BJ (cell line): Measurements from ENCODE around the gene HLA-DOB. TPM values are rescaled to one million over a fixed set of nuclear protein-coding genes. Genes with fewer than 3 reads are reported as not detected.

ENCODE experiments used
- CTCF ChIA-PET: fragments of 350-600 bp; formaldehyde crosslinking; extraction: SDS; loops from one replicate; lab custom pipeline; 2021; ENCODE audit warnings: antibody characterized with exemption, inconsistent platforms; lab: Yijun Ruan, JAX
- POLR2A ChIA-PET: fragments of 300-600 bp; sonication (Branson Sonifier 250); formaldehyde crosslinking; extraction: SDS; loops from one replicate; lab custom pipeline; 2021; ENCODE audit warnings: antibody characterized with exemption; lab: Charles Lee
- DNase-seq: peaks from one replicate; pipeline ENCODE4 v3.0.0-alpha.2; 2011; ENCODE audit warnings: low read depth
- H3K27me3 ChIP-seq: 2 replicates; pipeline ENCODE4 v1.6.0; 2011; ENCODE audit warnings: low read length; ENCODE audit not compliant: control insufficient read depth, insufficient read depth
- H3K36me3 ChIP-seq: 2 replicates; pipeline ENCODE4 v1.5.1; 2011; ENCODE audit warnings: low read length; ENCODE audit not compliant: control insufficient read depth, insufficient read depth
- H3K4me3 ChIP-seq: 2 replicates; pipeline ENCODE4 v1.5.1; 2011; ENCODE audit warnings: low read depth, mild to moderate bottlenecking, control low read depth, low read length
- polyA plus RNA-seq: library from polyadenylated mRNA; depleted of rRNA; stranded (reverse); fragments of >200 nt; gene quantifications from 2 replicates; pipeline ENCODE4 v1.2.3, GENCODE V29; 2011; rRNA removed
- TF ChIP-seq, protein P1 (sequence below): IDR thresholded peaks from 2 replicates; pipeline ENCODE4 v1.5.1; 2011; ENCODE audit warnings: low read depth, mild to moderate bottlenecking, control low read depth, inconsistent platforms, low read length, moderate library complexity; ENCODE audit not compliant: insufficient read depth

HLA-DOB gene
- polyA plus RNA-seq, 1 experiment: 0.16 TPM

GRCh38 chr6:32774426-32774825, 42.4 kb downstream of the HLA-DOB start:
- TF ChIP-seq, protein P1, sequence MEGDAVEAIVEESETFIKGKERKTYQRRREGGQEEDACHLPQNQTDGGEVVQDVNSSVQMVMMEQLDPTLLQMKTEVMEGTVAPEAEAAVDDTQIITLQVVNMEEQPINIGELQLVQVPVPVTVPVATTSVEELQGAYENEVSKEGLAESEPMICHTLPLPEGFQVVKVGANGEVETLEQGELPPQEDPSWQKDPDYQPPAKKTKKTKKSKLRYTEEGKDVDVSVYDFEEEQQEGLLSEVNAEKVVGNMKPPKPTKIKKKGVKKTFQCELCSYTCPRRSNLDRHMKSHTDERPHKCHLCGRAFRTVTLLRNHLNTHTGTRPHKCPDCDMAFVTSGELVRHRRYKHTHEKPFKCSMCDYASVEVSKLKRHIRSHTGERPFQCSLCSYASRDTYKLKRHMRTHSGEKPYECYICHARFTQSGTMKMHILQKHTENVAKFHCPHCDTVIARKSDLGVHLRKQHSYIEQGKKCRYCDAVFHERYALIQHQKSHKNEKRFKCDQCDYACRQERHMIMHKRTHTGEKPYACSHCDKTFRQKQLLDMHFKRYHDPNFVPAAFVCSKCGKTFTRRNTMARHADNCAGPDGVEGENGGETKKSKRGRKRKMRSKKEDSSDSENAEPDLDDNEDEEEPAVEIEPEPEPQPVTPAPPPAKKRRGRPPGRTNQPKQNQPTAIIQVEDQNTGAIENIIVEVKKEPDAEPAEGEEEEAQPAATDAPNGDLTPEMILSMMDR: no peak
- CTCF ChIA-PET: interaction anchor here (1.2 kb wide), 1 partner anchor 12 kb away, joined by 3 read pairs; no protein-coding TSS in a partner anchor
- DNase-seq: no peak

DNA sequence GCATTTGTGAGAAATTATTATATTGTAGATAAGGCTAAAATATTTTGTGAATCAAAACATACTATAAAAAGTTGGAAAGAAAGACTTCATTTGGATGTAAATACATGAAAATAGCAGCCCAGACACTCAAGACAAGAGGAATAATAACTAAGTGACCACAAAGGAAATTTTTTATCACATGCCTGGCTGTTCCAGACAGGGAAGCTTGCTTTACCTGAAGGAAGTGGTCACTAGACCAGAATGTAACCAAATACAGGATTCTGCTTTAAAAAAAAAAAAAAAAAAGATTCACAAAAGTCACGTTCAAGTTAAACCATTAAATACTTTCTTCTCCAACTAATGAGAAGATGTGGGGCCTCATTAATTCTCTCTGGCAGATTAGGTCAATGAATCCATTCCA, 44.1 kb downstream of the HLA-DOB start:
- ChIA-PET POLR2A (no interaction called here), CTCF (no interaction called here)
- no peaks in the 10 kb centered on the region for H3K36me3 ChIP-seq
- no peak overlapping the region for H3K4me3 ChIP-seq
- no peaks in the 10 kb centered on the region; the same call in 1 of the 2 replicates for H3K27me3 ChIP-seq
- TF ChIP-seq, protein P1: no peak
- DNase-seq: no peak

More at GRCh38 chr6:32774426-32774825, 42.4 kb downstream of the HLA-DOB start:
- no peaks in the 10 kb centered on the region for H3K36me3 ChIP-seq
- POLR2A ChIA-PET: no interaction called here
- no peaks in the 10 kb centered on the region; the same call in 1 of the 2 replicates for H3K27me3 ChIP-seq
- H3K4me3 ChIP-seq: no peak overlapping the region

DNA sequence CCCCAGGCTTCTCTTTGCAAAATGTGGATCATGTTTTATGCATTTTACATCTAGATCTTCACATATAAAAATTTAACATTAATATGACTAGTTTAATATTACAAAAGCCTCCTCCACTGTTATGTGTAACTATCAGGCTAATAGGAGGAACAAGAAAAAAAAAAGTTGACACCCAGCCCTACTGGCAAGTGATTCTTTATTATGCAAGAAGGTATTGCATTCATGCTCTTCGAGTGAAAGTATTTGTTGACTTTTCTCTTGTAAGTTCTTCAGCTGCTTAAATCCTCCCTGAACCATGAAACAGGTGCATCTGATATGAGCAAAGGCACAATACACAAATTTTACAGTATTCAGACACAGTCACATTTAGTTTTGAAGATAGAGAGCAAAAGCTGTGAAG, 52.8 kb downstream of the HLA-DOB start:
- no peak overlapping the region for H3K4me3 ChIP-seq
- H3K27me3 ChIP-seq: peaks cover 1% of the 10 kb centered on the region; the same call in 1 of the 2 replicates
- no peak for DNase-seq
- H3K36me3 ChIP-seq: no peaks in the 10 kb centered on the region
- TF ChIP-seq, protein P1: no peak
- ChIA-PET POLR2A (no interaction called here), CTCF (no interaction called here)

- TF ChIP-seq, protein P1: no peak
- no peaks in the 10 kb centered on the region for H3K36me3 ChIP-seq
- no peak within 1 kb of the TSS for H3K4me3 ChIP-seq
- no peak for DNase-seq
- H3K27me3 ChIP-seq: peaks cover 1% of the 10 kb centered on the region; the same call in 1 of the 2 replicates
- ChIA-PET CTCF (no interaction called here), POLR2A (no interaction called here)
Measured at GRCh38 chr6:32763421-32763820, 53.4 kb downstream of the HLA-DOB start, which contains the start of gene HLA-DQB2. TSS of gene HLA-DQB2 (minus strand) at chr6:32763532. CDS start at chr6:32763470, 62 bp downstream.

Other genes starting within 250 kb of the HLA-DOB start
- gene HLA-DRB1, start 227.2 kb downstream of the HLA-DOB start, polyA plus RNA-seq: not detected in 2 replicates
- not detected in 2 replicates for gene HLA-DQA1, start 179.6 kb downstream of the HLA-DOB start, polyA plus RNA-seq
- gene HLA-DQB1, start 150.3 kb downstream of the HLA-DOB start, polyA plus RNA-seq: not detected in 2 replicates
- not detected in 2 replicates for gene HLA-DQA2, start 75.6 kb downstream of the HLA-DOB start, polyA plus RNA-seq
- not detected in 2 replicates for gene HLA-DQB2, start 53.5 kb downstream of the HLA-DOB start, polyA plus RNA-seq
- 18.0 and 25.4 TPM in 2 replicates for gene TAP2, start 21.7 kb upstream of the HLA-DOB start, polyA plus RNA-seq
- gene PSMB8, start 27.0 kb upstream of the HLA-DOB start, polyA plus RNA-seq: 56.7 and 79.6 TPM in 2 replicates
- gene TAP1, start 36.7 kb upstream of the HLA-DOB start, polyA plus RNA-seq: 58.4 and 80.4 TPM in 2 replicates
- gene PSMB9, start 37.2 kb upstream of the HLA-DOB start, polyA plus RNA-seq: 37.9 and 44.7 TPM in 2 replicates
- gene HLA-DMB, start 124.0 kb upstream of the HLA-DOB start, polyA plus RNA-seq: not detected in 2 replicates
- 3.5 and 3.8 TPM in 2 replicates for gene HLA-DMA, start 136.1 kb upstream of the HLA-DOB start, polyA plus RNA-seq
- 110 and 128 TPM in 2 replicates for gene BRD2, start 151.6 kb upstream of the HLA-DOB start, polyA plus RNA-seq
- gene HLA-DOA, start 192.6 kb upstream of the HLA-DOB start, polyA plus RNA-seq: not detected in 2 replicates